Neural progenitor cell (in vitro differentiated cells): ENCODE results near the gene ARMH3.

Experiments
- EZH2 ChIP-seq: fragments of 200-600 bp; sonication (generic); IDR thresholded peaks from 2 replicates; pipeline ENCODE4 v1.6.1; 2017; ENCODE audit warnings: antibody characterized with exemption, mild to moderate bottlenecking, moderate library complexity
- EZH2phosphoT487 ChIP-seq: fragments of 200-600 bp; sonication (generic); IDR thresholded peaks from 2 replicates; pipeline ENCODE4 v1.6.1; 2017; ENCODE audit warnings: antibody characterized with exemption
- TF ChIP-seq, protein P1 (sequence below): fragments of 200-600 bp; sonication (generic); IDR thresholded peaks from 2 replicates; pipeline ENCODE4 v1.5.1; 2017; ENCODE audit warnings: antibody characterized with exemption, mild to moderate bottlenecking

DNA sequence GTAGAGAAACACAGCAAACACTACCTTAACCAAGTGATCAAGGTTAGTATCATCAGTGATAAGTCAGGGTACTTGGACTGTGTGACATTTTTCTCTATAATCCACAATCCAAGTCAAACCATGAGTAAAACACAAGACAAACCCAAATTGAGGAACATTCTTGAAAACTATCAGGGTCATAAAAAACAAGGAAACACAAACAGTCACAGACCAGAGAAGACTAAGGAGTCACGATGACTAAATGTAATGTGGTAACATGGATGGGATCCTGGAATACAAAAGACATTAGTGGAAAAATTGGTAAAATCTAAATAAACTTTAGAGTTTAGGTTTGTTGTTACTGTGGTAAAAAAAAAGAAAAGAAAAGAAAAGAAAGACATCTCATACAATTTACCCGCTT, 103.8 kb downstream of the ARMH3 start:
- TF ChIP-seq EZH2phosphoT487 (no peak), EZH2 (no peak)
- TF ChIP-seq, protein P1, sequence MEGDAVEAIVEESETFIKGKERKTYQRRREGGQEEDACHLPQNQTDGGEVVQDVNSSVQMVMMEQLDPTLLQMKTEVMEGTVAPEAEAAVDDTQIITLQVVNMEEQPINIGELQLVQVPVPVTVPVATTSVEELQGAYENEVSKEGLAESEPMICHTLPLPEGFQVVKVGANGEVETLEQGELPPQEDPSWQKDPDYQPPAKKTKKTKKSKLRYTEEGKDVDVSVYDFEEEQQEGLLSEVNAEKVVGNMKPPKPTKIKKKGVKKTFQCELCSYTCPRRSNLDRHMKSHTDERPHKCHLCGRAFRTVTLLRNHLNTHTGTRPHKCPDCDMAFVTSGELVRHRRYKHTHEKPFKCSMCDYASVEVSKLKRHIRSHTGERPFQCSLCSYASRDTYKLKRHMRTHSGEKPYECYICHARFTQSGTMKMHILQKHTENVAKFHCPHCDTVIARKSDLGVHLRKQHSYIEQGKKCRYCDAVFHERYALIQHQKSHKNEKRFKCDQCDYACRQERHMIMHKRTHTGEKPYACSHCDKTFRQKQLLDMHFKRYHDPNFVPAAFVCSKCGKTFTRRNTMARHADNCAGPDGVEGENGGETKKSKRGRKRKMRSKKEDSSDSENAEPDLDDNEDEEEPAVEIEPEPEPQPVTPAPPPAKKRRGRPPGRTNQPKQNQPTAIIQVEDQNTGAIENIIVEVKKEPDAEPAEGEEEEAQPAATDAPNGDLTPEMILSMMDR = no peak
